Measurements from ENCODE around the gene EMILIN1.

EMILIN1 gene

DNA sequence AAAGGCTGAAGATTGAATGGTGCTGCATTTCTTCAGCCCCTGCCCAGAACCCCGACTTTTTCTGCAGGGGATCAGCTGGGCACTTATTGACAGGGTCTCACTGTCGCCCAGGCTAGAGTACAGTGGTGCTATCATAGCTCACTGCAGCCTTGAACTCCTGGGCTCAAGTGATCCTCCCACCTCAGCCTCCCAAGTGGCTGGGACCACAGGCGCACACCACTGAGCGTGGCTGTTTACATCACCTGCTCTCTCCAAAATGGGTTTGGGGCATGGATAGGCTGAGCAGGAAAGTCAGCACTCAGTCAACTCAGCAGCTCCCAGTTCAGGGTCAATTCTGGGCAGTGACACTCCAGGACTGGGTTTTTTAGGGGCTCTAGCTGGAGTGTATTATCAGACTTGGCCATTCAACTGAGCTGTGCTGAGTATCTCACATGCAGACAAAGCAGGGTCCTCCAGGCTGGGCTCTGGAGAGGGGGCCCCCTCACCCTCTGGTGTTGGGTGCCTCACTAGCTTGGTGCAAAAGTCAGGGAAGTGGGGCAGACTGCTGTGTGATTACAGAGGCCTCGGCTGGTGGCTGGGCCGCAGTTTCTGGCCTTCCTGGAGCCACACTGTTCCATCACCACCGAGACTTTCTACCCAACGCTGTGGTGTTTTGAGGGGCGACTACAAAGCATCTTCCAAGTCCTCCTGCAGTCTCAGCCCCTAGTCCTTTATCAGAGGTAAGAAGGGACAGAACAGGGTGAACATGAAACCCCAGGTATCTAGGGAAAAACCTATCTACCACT is 49.7 kb downstream of the EMILIN1 start:
- no peak for DNase-seq

DNA sequence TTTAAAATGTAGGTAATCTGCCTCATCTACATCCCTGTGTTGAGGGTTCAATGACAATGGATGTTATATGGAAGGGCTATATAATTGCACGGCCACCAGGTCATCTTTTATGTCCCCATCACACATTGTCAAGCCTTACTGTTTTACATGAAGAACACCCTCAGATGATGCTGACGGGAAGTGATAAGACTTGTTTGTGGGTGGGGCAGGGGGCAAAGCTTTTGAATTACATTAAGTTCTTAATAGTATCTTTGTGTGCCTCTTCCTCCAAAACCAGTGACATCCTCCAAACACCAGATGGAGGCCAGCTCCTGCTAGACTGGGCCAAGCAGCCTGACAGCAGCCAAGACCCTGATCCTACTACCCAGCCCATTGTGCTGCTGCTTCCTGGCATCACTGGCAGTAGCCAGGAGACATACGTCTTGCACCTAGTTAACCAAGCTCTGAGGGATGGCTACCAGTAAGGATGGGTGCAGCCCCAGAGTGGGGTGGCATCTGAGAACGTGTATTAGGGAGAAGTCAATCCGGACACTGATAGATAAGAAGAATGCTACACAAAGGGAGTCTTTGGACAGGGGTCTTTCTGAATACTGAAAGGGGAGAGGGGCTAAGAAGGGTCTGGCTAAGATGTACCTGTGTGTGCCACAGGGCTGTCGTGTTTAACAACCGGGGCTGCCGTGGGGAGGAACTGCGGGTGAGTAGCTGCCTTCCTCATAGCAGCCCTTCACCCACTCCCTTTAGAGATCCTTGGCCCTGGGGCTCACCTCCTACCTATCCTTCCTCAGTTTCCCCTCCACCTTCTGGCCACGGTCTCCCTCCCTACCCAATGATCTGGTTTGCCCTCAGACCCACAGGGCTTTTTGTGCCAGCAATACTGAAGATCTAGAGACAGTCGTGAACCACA is 50.5 kb downstream of the EMILIN1 start:
- no peak for DNase-seq

- no peak for DNase-seq
Measured at GRCh38 chr2:27130396-27130795, 52.0 kb downstream of the EMILIN1 start.

GRCh38 chr2:27131429-27131828 is 53.0 kb downstream of the EMILIN1 start:
- DNase-seq: no peak

- DNase-seq: no peak
Measured at GRCh38 chr2:27133195-27133875, 54.9 kb downstream of the EMILIN1 start.

DNA sequence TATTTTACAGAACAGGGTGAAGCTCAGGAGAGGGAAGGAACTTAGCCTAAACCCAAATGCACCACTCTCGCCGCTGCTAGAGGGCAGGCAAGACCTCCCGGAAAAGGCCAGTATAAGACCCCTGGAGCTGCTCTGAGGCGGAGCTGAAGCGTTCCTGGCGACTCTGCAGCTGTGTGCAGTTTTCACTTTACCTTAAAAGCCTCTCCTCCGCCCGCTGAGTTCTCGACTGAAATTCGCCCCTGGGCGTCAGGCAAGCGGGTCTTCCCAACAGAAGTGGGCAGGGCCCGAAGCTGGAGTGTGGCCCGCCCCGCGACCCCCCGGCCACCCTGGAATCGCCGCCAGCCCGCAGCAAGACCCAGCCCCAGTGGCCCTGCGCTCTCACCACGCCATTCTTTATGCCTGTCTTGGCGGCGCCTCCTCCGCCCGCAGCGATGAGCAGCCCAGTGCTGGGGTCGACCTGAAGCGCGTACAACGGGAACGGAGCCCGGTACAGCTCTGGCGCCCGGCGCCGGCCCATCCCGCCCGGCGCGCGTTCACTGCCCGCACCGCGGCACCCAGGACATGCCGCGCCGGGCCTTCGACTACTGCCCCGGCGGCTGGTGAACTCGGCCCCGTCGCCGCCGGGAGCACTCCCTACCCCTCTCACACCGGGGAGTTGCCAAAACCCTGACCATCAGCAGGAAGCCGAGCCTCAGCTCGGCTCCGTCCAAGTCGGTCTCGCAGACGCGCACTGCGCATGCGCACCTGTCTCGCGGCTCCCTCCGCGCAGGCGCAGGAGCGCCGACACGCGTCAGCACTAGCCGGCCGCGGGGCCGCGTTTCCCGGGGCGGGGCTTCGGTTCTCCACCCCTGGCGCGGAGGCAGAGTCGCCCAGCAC is 55.7 kb downstream of the EMILIN1 start, which contains the start of gene PREB:
Gene PREB (minus strand): TSS at position 732 of the 876 bp plus-strand sequence. CDS start 215 bp downstream, at position 517.
- DNase-seq: peak; percentile 90

- no peak for DNase-seq
Measured at GRCh38 chr2:27134781-27135477, 56.5 kb downstream of the EMILIN1 start.

- DNase-seq: no peak
Measured at GRCh38 chr2:27135478-27135955, 57.1 kb downstream of the EMILIN1 start.
